Activated CD8-positive, alpha-beta T cell treated with anti-CD3 and anti-CD28 coated beads for 36 hours (primary cell): ENCODE data around the gene BPTF. TPM values are rescaled to one million over a fixed set of nuclear protein-coding genes. Genes with fewer than 3 reads are reported as not detected.
A peak's percentile ranks its signal among the peaks of the same experiment; 100 is the strongest.

ENCODE experiments used
- ATAC-seq: fragments of 200-7000 bp; cut with Tn5 transposase; one replicate; pipeline ENCODE4 v1.10.0; 2021; ENCODE audit warnings: mild to moderate bottlenecking, moderate library complexity
- CTCF ChIA-PET: fragments of 350-600 bp; sonication (Branson Sonifier 250); formaldehyde crosslinking; loops from one replicate; lab custom pipeline; 2021; ENCODE audit warnings: antibody characterized with exemption; lab: Charles Lee
- POLR2A ChIA-PET: fragments of 350-600 bp; sonication (Branson Sonifier 250); formaldehyde crosslinking; loops from one replicate; lab custom pipeline; 2021; ENCODE audit warnings: antibody characterized with exemption; lab: Charles Lee
- DNase-seq: peaks from one replicate; pipeline ENCODE4 v3.0.0-alpha.2; 2020
- H3K27ac Mint-ChIP-seq: one replicate; pipeline ENCODE4 v1.8.0; 2021; ENCODE audit warnings: mild to moderate bottlenecking, mixed read lengths
- H3K27me3 Mint-ChIP-seq: one replicate; pipeline ENCODE4 v1.8.0; 2021; ENCODE audit warnings: mixed read lengths
- H3K36me3 Mint-ChIP-seq: one replicate; pipeline ENCODE4 v1.8.0; 2021; ENCODE audit warnings: low read depth, mixed read lengths
- H3K4me1 Mint-ChIP-seq: one replicate; pipeline ENCODE4 v1.8.0; 2021; ENCODE audit warnings: low read depth, mixed read lengths
- H3K4me3 Mint-ChIP-seq: one replicate; pipeline ENCODE4 v1.8.0; 2021; ENCODE audit warnings: mild to moderate bottlenecking, moderate library complexity, mixed read lengths
- H3K9me3 Mint-ChIP-seq: one replicate; pipeline ENCODE4 v1.8.0; 2021; ENCODE audit warnings: mixed read lengths
- intact Hi-C: fragments of 100-400 bp; cut with micrococcal nuclease; formaldehyde crosslinking; loops from one replicate; pipeline ENCODE4 v1.10.0; 2022
- total RNA-seq, 2 experiments: library from RNA; stranded (reverse); gene quantifications; one replicate each; pipeline ENCODE4 v1.2.3, GENCODE V29; 2021
- TF ChIP-seq, protein P1 (sequence below): fragments of 200-600 bp; IDR thresholded peaks from one replicate; pipeline ENCODE4 v1.8.0; 2022; ENCODE audit warnings: antibody characterized with exemption, mild to moderate bottlenecking

The BPTF gene, protein sequence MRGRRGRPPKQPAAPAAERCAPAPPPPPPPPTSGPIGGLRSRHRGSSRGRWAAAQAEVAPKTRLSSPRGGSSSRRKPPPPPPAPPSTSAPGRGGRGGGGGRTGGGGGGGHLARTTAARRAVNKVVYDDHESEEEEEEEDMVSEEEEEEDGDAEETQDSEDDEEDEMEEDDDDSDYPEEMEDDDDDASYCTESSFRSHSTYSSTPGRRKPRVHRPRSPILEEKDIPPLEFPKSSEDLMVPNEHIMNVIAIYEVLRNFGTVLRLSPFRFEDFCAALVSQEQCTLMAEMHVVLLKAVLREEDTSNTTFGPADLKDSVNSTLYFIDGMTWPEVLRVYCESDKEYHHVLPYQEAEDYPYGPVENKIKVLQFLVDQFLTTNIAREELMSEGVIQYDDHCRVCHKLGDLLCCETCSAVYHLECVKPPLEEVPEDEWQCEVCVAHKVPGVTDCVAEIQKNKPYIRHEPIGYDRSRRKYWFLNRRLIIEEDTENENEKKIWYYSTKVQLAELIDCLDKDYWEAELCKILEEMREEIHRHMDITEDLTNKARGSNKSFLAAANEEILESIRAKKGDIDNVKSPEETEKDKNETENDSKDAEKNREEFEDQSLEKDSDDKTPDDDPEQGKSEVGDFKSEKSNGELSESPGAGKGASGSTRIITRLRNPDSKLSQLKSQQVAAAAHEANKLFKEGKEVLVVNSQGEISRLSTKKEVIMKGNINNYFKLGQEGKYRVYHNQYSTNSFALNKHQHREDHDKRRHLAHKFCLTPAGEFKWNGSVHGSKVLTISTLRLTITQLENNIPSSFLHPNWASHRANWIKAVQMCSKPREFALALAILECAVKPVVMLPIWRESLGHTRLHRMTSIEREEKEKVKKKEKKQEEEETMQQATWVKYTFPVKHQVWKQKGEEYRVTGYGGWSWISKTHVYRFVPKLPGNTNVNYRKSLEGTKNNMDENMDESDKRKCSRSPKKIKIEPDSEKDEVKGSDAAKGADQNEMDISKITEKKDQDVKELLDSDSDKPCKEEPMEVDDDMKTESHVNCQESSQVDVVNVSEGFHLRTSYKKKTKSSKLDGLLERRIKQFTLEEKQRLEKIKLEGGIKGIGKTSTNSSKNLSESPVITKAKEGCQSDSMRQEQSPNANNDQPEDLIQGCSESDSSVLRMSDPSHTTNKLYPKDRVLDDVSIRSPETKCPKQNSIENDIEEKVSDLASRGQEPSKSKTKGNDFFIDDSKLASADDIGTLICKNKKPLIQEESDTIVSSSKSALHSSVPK (N-terminal part only)
- total RNA-seq = 10 to 100 TPM; 80.1 to 84.4 TPM

DNA sequence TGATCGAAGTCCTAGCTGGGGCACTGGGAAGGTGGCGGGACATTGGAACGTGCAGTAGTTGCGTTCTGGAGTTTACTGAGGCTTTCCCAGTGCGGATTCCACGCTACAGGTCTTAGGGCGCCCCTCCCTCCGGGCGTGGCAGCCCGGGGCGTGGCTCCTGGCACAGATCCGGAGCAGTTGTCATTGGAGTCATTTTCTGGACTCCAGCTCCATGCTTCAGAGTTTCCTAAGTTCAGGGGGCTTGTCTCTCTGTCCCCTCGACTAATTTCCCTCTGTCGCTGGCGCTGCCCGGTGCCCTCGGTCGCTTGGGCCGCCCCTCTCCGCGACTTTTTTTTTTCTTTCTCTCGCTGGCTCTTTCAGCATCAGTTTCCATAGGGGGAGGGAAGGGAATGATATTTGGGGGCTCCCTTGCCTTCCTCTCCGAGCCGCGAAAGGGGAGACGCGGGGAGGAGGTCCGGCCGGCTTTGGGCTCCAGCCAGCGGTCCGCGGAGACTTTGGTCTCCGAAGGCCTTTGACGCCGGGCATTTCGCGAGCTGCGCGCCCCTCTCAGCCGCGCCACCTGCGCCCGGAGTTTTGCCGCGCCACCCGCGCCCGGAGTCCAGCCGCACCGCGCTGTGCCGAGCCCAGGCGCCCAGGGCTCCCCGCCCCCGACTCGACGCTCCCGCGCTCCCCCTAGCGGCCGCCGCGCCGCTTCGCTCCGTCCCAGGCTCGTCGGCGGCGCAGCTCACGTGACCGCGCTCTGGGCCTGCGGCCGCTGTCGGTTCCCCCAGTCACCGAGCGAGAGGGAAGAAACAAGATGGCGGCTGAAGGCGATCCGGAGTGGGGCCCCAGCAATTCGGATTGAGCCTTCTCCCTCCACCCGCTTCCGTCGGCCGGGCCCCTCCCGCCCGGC lies at the start of gene BPTF:
Gene BPTF, plus strand, starts transcription at position 769 of the 892 bp plus-strand sequence. CDS start 222 bp downstream, outside the sequence.
- Mint-ChIP-seq H3K9me3 (no peaks in the 10 kb centered on the region), H3K4me1 (peaks cover 19% of the 10 kb centered on the region), H3K4me3 (peak within 1 kb of the TSS; percentile 87), H3K27me3 (peaks cover 7% of the 10 kb centered on the region), H3K36me3 (peaks cover 11% of the 10 kb centered on the region), H3K27ac (peak within 1 kb of the TSS; percentile 94)
- DNase-seq = peak; percentile 93
- intact Hi-C loops = no loop called here
- TF ChIP-seq, protein P1, sequence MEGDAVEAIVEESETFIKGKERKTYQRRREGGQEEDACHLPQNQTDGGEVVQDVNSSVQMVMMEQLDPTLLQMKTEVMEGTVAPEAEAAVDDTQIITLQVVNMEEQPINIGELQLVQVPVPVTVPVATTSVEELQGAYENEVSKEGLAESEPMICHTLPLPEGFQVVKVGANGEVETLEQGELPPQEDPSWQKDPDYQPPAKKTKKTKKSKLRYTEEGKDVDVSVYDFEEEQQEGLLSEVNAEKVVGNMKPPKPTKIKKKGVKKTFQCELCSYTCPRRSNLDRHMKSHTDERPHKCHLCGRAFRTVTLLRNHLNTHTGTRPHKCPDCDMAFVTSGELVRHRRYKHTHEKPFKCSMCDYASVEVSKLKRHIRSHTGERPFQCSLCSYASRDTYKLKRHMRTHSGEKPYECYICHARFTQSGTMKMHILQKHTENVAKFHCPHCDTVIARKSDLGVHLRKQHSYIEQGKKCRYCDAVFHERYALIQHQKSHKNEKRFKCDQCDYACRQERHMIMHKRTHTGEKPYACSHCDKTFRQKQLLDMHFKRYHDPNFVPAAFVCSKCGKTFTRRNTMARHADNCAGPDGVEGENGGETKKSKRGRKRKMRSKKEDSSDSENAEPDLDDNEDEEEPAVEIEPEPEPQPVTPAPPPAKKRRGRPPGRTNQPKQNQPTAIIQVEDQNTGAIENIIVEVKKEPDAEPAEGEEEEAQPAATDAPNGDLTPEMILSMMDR = peak; percentile 97
- ATAC-seq = peak; percentile 80
- POLR2A ChIA-PET = interaction anchor here (0.6 to 3.1 kb wide), 9 partner anchors 26 to 110 kb away, joined by 3 to 12 read pairs (median 3); partner anchors contain the start of gene NOL11
- CTCF ChIA-PET = interaction anchor here (0.8 to 2.0 kb wide), 11 partner anchors 10 to 563 kb away, joined by 3 to 10 read pairs (median 4); no protein-coding TSS in a partner anchor

DNA sequence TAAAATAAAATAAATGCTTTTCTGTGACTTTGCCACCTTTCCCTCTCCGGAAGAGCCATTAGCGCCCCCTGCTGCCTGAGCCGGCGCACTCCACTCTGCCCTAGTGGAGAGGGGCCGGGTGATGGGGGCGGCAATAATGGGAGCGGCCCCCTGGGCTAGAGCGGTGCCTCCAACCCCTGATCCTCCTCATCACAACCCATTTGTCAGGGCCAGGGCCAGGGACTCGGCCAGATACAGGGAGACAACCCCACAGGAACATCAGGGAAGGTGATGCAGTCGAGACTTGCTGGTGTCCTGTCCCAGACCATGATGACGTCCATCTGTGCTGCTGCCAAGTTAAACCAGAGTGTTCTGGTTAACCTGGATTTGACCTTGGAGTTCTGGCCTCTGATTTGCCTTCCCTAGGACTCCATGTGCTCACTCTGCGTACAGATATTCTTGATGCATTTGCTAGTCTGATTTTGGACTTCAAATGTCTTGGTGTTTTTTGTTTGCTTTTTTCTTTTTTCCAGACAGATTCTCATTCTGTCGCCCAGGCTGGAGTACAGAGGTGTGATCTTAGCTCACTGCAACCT lies 46.1 kb upstream of the BPTF start:
- DNase-seq (peak; percentile 30), ATAC-seq (peak; percentile 68)
- CTCF ChIA-PET = interaction anchor here (1.1 to 1.9 kb wide), 3 partner anchors 14 to 40 kb away, joined by 3 to 5 read pairs (median 3); no protein-coding TSS in a partner anchor
- no peak overlapping the region for H3K4me3 Mint-ChIP-seq
- no peaks in the 10 kb centered on the region for H3K9me3 Mint-ChIP-seq
- no peaks in the 10 kb centered on the region for H3K27me3 Mint-ChIP-seq
- TF ChIP-seq, protein P1 = peak; percentile 82
- POLR2A ChIA-PET = no interaction called here
- intact Hi-C loops = no loop called here
- no peaks in the 10 kb centered on the region for H3K36me3 Mint-ChIP-seq
- H3K4me1 Mint-ChIP-seq = no peaks in the 10 kb centered on the region
- H3K27ac Mint-ChIP-seq = no peak overlapping the region

DNA sequence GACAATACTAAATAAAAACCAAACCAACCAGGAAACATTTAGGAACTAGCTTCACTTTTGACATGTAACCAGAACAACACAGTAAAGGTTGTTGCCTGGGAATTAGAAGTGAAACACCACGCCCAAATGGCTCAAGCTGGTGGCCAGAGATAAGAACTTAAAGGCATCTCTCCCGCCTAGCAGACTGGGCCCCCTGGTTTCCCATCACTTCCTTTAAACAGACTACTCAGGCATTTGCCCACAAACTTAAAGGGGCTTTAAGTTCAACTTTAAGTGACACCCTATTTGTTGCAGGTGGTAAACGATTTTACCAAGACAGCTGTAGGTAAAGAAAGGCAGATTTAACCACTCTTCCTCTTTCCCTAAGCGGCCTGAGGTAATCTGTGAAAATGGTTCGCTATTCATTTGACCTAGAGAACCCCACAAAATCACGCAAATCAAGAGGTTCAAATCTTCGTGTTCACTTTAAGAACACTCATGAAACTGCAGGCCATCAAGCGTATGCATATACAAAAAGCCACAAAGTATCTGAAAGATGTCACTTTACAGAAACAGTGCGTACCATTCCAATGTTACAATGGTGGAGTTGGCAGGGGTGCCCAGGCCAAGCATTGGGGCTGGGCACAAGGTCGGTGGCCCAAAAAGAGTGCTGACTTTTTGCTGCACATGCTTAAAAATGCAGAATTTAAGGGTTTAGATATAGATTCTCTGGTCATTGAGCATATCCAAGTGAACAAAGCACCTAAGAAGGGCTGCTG lies 40.8 kb upstream of the BPTF start:
- Mint-ChIP-seq H3K27ac (no peak overlapping the region), H3K4me1 (no peaks in the 10 kb centered on the region)
- CTCF ChIA-PET = no interaction called here

More for the DNA sequence above, 40.8 kb upstream of the BPTF start:
- intact Hi-C loops = no loop called here
- TF ChIP-seq, protein P1 = no peak
- Mint-ChIP-seq H3K36me3 (no peaks in the 10 kb centered on the region), H3K27me3 (no peaks in the 10 kb centered on the region), H3K9me3 (no peaks in the 10 kb centered on the region), H3K4me3 (no peak overlapping the region)
- no peak for DNase-seq
- no peak for ATAC-seq
- POLR2A ChIA-PET = no interaction called here
